Stimulated activated CD8-positive, alpha-beta memory T cell treated with anti-CD3 and anti-CD28 coated beads, Interleukin-12 subunit alpha, Interleukin-12 subunit beta, amount 100 ng/mL, for 1 hour (primary cell): ENCODE measurements around the gene PNPLA7.

Experiments used
- DNase-seq: peaks from one replicate; pipeline ENCODE4 v3.0.0-alpha.2; 2020; ENCODE audit warnings: low read depth

PNPLA7 gene

DNA sequence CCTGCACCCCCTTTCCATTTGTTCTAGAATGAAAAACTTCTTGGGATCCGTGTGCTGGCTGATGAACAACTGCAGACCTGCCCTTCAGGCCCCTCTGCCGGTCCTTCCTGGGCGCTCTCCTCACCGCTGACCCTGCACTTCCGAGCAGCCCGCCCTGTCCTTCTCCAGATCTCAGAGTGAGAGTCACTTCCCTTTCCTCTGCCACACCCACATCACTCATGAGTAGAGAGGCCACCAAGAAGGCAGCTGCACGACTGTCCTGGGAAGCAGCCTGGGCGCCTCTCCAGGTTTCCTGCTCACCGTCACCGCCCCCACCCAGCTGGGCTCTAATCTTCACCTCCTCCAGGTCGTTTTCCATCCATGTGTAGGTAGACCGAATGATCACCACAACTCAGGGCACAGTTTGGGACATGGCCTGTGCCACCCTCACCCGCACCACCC lies 56.1 kb downstream of the PNPLA7 start:
- no peak for DNase-seq

DNA sequence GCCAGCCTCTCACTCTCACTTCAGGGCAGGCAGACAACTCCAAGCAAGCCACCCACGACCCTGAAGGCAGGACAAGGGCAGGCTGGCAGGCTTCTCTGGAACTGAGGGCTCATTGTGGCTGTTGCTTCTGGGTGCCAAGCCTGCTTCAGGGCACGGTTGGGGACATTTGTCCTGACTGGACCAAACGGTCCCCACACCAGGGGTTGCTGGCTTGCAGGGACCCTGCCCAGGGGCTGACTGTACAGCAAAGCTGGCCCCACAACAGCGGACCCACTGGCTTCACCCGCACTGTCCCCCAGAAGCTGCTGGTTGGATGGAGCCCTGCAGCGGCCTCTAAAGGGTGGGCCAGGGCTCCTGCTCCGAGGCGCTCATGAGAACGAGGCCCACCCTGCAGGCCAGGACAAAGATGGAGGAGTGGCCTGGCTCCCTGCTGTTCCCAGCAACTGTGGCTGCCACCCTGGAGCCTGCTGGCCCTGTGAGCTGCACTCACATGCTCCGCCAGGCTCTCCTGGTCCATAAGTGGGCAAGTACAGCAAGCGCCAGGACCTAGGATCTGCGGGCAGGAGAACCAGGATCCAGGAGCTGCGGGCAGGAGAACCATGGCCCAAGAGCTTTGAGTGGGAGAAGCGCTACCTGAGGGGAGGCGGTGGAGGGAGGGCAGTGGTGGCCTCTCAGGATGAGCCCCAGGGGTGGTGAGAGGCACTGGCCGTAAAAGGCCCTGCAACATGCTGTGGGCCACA lies 56.7 kb downstream of the PNPLA7 start:
- DNase-seq: no peak

GRCh38 chr9:137492464-137493363 lies 57.5 kb downstream of the PNPLA7 start:
- DNase-seq: no peak

GRCh38 chr9:137491735-137492432 lies 58.3 kb downstream of the PNPLA7 start:
- no peak for DNase-seq

DNA sequence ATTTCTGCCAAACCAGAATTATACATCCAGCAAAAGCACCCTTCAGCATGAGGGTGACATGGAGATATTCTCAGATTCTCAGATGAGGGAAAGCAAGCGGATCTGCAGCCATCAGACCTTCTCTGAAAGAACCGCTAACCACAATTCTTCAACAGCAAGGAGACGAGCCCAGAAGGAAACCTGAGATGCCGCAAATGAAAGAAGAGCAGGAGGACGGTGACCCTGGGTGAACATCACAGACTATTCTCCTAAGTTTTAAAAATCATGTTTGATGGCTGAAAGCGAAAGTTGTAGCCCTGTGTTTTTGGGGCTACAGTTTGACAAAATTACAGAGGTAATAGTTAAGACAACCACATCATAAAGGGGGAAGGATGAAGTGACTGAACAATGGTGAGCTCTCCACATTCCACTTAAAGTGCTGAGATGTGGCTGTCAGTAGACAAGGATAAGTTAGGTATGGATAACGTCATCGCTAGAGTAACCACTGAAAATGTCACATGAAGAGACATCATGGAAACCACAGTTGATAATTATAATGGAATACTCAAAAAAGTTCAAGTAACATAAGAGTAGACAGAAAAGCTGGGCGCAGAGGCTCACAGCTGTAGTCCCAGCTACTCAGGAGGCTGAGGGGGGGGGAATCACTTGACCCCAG lies 59.5 kb downstream of the PNPLA7 start:
- no peak for DNase-seq

DNA sequence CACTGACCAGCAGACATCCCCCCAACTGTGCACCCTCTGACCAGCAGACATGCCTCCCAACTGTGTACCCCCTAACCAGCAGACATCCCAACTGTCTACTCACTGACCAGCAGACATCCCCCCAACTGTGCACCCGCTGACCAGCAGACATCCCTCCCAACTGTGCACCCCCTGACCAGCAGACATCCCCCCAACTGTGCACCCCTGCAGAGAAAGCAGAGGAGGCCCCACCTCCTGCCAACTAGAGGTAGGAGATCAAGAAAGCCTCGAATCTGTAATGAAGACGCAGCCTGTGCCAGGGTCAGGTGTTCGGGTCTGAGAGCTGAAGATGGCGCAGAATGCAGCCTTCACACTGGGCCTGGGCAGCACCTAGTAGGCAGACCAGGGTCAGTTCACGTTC lies 61.3 kb downstream of the PNPLA7 start:
- no peak for DNase-seq

DNA sequence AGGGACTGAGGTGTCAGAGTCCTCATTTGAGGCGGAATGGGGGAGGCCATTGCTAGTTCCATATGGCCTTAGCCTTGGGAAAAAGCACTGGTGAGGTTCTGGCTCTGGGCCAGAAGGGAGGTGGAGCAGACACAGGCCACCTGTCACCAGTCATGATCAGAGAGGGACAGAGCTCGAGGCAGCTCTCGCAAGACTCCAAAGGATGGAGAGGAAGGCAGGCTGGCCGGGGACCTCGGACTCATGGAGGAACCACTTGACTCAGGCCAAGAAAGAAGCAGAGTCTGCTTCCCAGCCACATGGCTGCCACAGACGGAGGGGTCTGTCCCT lies 61.9 kb downstream of the PNPLA7 start:
- no peak for DNase-seq

GRCh38 chr9:137487454-137488326 lies 62.5 kb downstream of the PNPLA7 start:
- DNase-seq: no peak

DNA sequence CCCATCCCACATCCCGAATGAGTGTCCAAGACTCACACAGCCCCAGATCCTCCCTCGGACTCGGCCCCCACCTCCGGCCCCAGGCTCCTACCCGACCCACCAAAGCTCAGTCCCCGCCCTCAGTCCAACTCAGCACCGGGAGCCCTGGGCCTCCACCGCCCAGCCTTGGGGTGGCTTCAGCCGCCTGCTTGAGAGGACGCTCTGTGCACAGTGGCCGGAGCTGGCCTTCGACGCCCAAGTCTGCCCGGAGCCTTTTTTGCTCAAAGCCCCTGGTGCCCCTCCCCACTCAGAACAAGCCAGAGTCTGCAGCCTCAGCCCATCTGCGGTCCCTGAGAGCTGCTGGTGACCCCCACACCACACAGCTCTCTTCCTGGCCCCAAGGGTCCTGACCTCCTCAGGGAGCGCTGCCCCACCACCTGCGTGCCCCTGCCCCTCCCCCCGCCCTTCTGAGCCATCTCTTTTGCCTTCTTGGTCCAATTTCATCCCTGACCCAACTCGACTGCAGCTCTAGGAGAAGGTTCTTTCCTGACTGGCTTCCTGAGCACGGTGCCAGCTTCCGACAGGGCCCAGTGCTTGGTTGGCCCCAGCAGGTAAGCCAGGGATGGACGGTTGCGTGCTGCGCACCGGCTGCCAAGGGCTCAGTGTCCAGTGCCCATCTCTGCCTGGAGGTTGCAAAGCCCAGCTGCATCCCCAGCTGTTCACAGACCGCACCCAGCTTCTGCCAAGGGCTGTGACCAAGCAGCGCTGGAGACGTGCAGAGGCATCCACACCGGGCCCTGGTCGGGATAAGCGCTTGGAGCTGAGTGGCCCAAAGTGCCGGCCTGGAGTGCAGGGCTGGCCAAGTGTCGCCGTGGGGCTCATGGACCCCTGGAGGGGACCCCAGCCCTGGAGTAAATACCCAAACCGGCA lies 63.4 kb downstream of the PNPLA7 start:
- DNase-seq: no peak

DNA sequence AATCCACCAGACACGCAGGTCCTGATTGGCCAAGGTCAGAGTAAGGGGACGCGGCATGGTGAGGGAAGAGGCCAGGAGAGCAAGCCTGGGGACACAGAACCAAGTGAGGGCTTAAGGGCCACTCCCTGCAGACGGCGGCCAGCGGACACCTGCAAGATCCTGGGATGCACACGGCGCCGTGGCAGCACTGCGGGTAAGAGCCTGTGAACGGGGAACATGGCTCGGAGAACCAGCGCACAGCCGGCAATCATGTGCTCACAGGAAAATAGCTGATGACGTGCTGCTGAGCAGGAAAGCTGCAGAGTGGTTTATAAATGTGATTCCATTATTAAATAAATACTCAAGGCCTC lies 64.1 kb downstream of the PNPLA7 start:
- no peak for DNase-seq

GRCh38 chr9:137485343-137486140 lies 64.7 kb downstream of the PNPLA7 start:
- no peak for DNase-seq

DNA sequence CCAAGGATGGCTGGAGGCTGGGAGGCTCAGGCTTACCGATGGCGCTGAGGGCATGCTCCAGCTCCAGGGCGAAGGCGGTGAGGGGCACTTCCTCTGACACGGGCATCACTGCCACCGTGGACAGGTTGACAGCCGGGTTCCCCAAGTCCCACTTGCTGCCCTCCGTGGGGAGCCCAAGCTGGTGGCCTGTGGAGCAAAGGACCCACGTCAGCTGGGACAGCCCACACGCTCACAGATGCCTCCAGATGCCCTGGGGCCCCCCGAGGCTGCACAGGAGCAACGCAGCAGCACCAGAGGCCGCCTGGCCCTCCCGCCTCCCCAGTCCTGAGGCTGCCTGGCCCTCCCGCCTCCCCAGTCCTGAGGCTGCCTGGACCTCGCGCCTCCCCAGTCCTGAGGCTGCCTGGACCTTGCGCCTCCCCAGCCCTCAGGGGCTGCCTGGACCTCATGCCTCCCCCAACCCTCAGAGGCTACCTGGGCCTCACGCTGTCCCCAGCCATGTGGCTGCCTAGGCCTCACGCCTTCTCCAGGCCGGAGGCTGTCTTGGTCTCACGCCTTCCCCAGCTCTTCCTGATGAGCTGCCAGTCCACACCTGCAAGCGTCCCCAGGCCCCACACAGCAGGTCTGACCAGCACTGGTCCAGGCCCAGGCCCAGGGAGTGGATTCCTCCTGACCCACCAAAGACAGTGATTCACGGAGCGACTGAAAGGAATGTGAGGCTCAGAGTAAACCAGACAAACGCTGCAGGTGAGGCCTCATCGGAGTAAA lies 65.5 kb downstream of the PNPLA7 start:
- no peak for DNase-seq

DNA sequence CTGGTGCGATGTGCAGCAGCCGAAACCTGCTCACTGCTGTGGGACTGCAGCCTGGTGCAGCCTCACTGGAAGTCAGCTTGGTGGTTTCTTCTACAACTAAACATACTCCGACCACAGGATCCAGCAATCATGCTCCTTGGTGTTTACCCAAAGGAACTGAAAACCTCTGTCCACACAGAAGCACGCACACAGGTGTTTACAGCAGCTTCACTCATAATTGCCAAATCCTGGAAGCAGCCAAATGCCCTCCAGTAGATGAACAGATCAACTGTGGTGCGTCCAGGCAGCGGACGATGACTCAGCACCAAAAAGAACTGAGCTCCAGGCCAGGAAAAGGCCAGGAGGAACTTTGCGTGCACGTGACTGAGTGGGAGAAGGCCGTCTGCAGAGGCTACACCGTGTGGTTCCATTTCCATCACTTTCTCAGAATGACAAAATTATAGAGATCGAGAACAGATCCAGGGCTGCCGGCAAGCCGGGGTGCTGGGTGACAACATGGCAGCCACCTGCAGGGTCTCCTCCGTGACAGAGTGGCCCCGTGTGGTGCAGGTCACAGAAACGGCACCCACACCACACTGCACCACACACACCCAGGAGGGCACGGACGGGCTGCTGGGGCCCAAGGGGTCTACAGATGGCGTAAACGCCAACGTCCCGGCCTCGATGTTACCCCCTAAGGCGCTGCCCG lies 68.0 kb downstream of the PNPLA7 start:
- DNase-seq: no peak

GRCh38 chr9:137480686-137481683 lies 69.2 kb downstream of the PNPLA7 start:
- no peak for DNase-seq

- no peak for DNase-seq
Observed at GRCh38 chr9:137479892-137480685, 70.1 kb downstream of the PNPLA7 start.
